HUES6 (cell line): ENCODE measurements around the gene CTSL.

Source experiments
- H3K27ac ChIP-seq: 2 replicates; pipeline ENCODE4 v1.7.0; 2013; ENCODE audit warnings: low read depth, mild to moderate bottlenecking, low read length, inconsistent platforms
- H3K27me3 ChIP-seq: 2 replicates; pipeline ENCODE4 v1.6.1; 2013; ENCODE audit warnings: low read length; ENCODE audit not compliant: control insufficient read depth, insufficient read depth
- H3K36me3 ChIP-seq: 2 replicates; pipeline ENCODE4 v1.6.1; 2013; ENCODE audit warnings: low read length; ENCODE audit not compliant: control insufficient read depth, insufficient read depth
- H3K4me1 ChIP-seq: 2 replicates; pipeline ENCODE4 v1.6.1; 2013; ENCODE audit warnings: low read length; ENCODE audit not compliant: control insufficient read depth, insufficient read depth
- H3K4me3 ChIP-seq: 2 replicates; pipeline ENCODE4 v1.5.1; 2013; ENCODE audit warnings: low read depth, low read length
- H3K9ac ChIP-seq: one replicate; pipeline ENCODE4 v1.6.1; 2013; ENCODE audit warnings: mild to moderate bottlenecking, low read length
- H3K9me3 ChIP-seq: 2 replicates; pipeline ENCODE4 v1.6.1; 2013; ENCODE audit warnings: low read depth, low read length; ENCODE audit not compliant: control insufficient read depth, insufficient read depth

Gene CTSL

DNA sequence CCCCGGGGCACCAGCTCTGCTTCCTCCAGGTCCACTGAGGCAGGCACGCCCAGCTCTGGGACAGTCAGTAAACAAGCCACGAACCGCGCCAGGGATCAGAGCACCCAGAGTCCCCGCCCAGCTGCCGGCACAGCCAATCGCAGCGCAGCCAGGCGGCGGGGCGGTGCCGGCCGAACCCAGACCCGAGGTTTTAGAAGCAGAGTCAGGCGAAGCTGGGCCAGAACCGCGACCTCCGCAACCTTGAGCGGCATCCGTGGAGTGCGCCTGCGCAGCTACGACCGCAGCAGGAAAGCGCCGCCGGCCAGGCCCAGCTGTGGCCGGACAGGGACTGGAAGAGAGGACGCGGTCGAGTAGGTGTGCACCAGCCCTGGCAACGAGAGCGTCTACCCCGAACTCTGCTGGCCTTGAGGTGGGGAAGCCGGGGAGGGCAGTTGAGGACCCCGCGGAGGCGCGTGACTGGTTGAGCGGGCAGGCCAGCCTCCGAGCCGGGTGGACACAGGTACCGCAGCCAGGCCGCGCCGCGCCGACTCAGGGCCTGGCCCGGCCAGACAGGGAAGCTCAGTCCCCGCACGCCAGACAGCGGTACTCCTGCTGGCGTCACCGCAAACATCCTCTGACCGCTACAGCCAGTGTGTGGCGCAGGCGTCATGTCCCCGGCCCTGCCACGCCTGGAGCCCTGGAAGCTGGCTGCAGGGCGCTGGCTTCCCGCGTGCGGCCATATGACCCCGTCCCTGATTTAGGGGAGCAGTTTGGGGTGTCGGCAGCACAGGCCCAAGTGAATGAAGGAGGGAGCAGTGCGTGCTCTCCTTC is at the start of gene CTSL:
Gene CTSL, plus strand, starts transcription at position 220 of the 810 bp plus-strand sequence. CDS start 1,485 bp downstream, outside the sequence.
- peak within 1 kb of the TSS; percentile 84 for H3K9ac ChIP-seq
- peak within 1 kb of the TSS; percentile 90 for H3K4me3 ChIP-seq
- no peak within 1 kb of the TSS; the same call in 1 of the 2 replicates for H3K27ac ChIP-seq
- peaks cover 21% of the 10 kb centered on the region for H3K27me3 ChIP-seq
- peaks cover 18% of the 10 kb centered on the region for H3K36me3 ChIP-seq
- no peaks in the 10 kb centered on the region for H3K4me1 ChIP-seq
- H3K9me3 ChIP-seq, result no peaks in the 10 kb centered on the region

DNA sequence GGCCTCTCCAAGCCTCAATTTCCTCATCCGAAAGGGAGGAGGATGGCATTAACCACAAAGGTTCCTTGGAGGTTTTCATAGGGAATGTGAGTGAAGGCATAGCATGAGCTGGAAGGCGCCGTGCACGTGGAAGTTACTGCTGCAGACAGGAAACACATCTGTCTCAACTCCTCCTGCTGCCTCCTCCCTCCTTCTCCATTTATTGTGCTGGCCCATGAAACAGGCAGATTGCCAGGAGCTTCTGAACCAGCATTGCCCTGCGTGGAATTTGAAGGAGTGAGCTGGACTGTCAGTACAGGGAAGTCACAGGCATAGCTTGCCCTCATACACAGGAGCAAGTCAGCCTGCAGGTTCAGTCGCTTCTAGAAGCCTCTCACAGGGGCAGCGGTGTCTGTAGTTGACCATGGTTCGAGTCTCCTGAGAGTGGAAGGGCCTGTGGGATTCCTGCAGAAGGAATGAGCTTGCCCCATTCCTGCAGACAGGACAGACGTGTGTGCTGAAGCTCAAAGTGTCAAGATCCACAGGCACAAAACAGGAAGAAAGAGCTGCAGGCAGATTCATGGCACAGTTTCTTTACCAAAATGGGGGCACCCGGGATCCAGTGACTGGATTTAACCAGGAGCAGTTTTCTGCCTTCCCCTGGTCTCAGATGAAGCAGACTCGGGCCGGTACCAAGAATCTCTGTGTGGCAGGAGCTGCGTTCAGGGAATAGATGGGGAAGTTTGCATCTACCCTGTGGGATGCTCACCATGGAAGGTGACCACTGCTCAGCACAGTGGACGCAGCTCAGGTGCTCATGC is 48.7 kb upstream of the CTSL start:
- no peaks in the 10 kb centered on the region for H3K4me1 ChIP-seq
- peaks cover 28% of the 10 kb centered on the region for H3K36me3 ChIP-seq
- H3K4me3 ChIP-seq, result no peak overlapping the region
- no peaks in the 10 kb centered on the region for H3K9me3 ChIP-seq
- H3K27me3 ChIP-seq, result no peaks in the 10 kb centered on the region
- no peak overlapping the region for H3K9ac ChIP-seq
- H3K27ac ChIP-seq, result no peak overlapping the region

GRCh38 chr9:87677776-87678587 is 47.9 kb upstream of the CTSL start:
- Histone ChIP-seq H3K9ac (no peak overlapping the region), H3K27me3 (no peaks in the 10 kb centered on the region), H3K4me1 (no peaks in the 10 kb centered on the region), H3K9me3 (no peaks in the 10 kb centered on the region), H3K4me3 (no peak overlapping the region), H3K36me3 (peaks cover 25% of the 10 kb centered on the region), H3K27ac (no peak overlapping the region)

DNA sequence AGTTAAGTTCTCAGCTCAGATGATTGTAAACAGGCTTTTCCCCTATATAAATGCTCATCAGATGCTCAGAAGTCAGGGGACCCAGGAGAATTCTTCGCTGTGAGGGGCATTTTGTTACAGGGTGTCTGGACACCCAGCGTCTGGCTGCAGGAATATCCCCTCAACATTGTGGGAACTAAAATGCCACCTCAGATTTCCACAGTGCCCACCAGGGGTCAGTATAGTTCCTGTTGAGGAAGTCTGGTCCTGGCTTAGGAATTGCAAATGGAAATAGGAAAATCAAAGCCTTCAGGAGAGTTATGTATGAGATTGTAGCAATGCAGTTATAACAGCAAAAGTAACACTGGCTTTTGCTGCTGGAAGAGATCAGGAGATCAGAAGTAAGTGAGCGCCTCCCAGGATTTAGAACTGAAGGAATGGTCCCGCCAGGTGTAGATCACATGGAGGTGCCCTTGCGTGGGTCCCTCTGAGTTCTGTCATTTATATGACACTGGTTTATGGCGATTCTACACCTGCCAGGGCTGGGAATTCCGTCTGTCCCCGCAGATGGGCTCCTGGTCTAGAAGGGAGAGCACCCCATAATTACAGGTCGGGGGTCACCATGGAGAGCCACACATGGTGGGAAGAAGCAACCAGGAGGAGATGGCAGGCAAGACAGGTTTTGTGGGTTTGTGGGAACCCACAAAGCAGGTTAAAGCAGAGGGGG is 47.1 kb upstream of the CTSL start:
- Histone ChIP-seq H3K4me1 (no peaks in the 10 kb centered on the region), H3K36me3 (peaks cover 18% of the 10 kb centered on the region), H3K27ac (no peak overlapping the region), H3K4me3 (no peak overlapping the region), H3K9ac (no peak overlapping the region), H3K27me3 (no peaks in the 10 kb centered on the region), H3K9me3 (no peaks in the 10 kb centered on the region)

GRCh38 chr9:87681271-87682061 is 44.5 kb upstream of the CTSL start:
- no peaks in the 10 kb centered on the region for H3K27me3 ChIP-seq
- H3K36me3 ChIP-seq, result peaks cover 34% of the 10 kb centered on the region
- H3K9ac ChIP-seq, result no peak overlapping the region
- peaks cover 11% of the 10 kb centered on the region; the same call in 1 of the 2 replicates for H3K4me1 ChIP-seq
- H3K27ac ChIP-seq, result no peak overlapping the region
- H3K4me3 ChIP-seq, result no peak overlapping the region
- no peaks in the 10 kb centered on the region for H3K9me3 ChIP-seq

DNA sequence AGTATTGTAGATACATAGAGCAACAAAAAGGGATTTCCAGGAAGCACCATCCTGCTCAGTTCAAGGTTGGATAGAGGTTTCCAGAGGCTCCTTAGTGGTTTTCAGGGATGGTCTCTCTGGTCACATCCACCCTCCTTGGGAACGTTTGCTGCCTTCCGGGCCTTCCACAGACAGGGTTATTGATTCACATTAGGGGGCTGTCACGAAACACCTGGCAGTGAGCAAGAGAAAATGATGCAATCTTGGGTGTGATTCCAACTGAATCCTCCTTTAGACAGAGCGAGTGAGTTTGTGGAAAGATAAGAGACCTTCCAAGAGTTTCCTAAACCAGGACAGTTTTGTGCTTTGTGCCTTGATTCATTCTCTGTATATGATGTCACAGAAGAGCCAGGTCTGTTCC is 43.8 kb upstream of the CTSL start:
- Histone ChIP-seq H3K27ac (no peak overlapping the region), H3K9me3 (no peaks in the 10 kb centered on the region), H3K9ac (no peak overlapping the region), H3K36me3 (peaks cover 40% of the 10 kb centered on the region), H3K4me3 (no peak overlapping the region), H3K4me1 (peaks cover 11% of the 10 kb centered on the region; the same call in 1 of the 2 replicates), H3K27me3 (no peaks in the 10 kb centered on the region)

- no peak overlapping the region for H3K27ac ChIP-seq
- no peak overlapping the region for H3K9ac ChIP-seq
- H3K9me3 ChIP-seq, result no peaks in the 10 kb centered on the region
- H3K27me3 ChIP-seq, result no peaks in the 10 kb centered on the region
- peaks cover 44% of the 10 kb centered on the region for H3K36me3 ChIP-seq
- peaks cover 11% of the 10 kb centered on the region; the same call in 1 of the 2 replicates for H3K4me1 ChIP-seq
- H3K4me3 ChIP-seq, result no peak overlapping the region
Observed at GRCh38 chr9:87682618-87683017, 43.3 kb upstream of the CTSL start.

- H3K27ac ChIP-seq, result no peak overlapping the region
- H3K36me3 ChIP-seq, result peaks cover 47% of the 10 kb centered on the region
Observed at GRCh38 chr9:87683751-87684626, 41.9 kb upstream of the CTSL start.

GRCh38 chr9:87684627-87685219 is 41.2 kb upstream of the CTSL start:
- H3K4me1 ChIP-seq, result peaks cover 11% of the 10 kb centered on the region; the same call in 1 of the 2 replicates
- peaks cover 47% of the 10 kb centered on the region for H3K36me3 ChIP-seq
- H3K27me3 ChIP-seq, result no peaks in the 10 kb centered on the region
- no peak overlapping the region for H3K4me3 ChIP-seq
- no peaks in the 10 kb centered on the region for H3K9me3 ChIP-seq
- no peak overlapping the region for H3K27ac ChIP-seq
- no peak overlapping the region for H3K9ac ChIP-seq

More at GRCh38 chr9:87683751-87684626, 41.9 kb upstream of the CTSL start:
- H3K27me3 ChIP-seq, result no peaks in the 10 kb centered on the region
- no peak overlapping the region for H3K9ac ChIP-seq
- H3K9me3 ChIP-seq, result no peaks in the 10 kb centered on the region
- no peak overlapping the region for H3K4me3 ChIP-seq
- H3K4me1 ChIP-seq, result peaks cover 11% of the 10 kb centered on the region; the same call in 1 of the 2 replicates
